Measurements from ENCODE around the gene DDTL.

DDTL gene

DNA sequence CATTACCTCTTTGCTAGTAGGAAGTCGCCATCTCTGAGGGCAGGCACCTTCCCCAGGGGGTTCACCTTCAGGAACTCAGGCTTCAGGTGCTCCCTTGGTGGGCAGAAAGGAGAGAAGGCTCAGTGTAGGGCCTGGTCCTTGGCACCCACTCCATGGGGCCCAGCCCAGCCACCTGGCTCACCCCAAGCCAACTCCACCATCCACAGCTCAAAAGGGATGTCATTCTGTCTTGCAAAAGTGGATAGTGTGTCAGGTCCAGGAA, 41.3 kb downstream of the DDTL start:
- Histone ChIP-seq H3K9me3 (ENCODE audit: control insufficient read depth, low read length) (no peaks in the 10 kb centered on the region), H3K36me3 (ENCODE audit: control insufficient read depth, insufficient read depth, low read length, severe bottlenecking) (no peaks in the 10 kb centered on the region), H3K27me3 (replicated peaks; ENCODE audit: control insufficient read depth, insufficient read depth, low read length) (no peaks in the 10 kb centered on the region), H3K4me3 (ENCODE audit: low read length) (no peak overlapping the region), H3K4me1 (ENCODE audit: control insufficient read depth, insufficient read depth, low read length) (peaks cover 12% of the 10 kb centered on the region), H3K9ac (ENCODE audit: low read length) (no peak overlapping the region)
- DNase-seq (ENCODE audit: low read depth), result no peak

DNA sequence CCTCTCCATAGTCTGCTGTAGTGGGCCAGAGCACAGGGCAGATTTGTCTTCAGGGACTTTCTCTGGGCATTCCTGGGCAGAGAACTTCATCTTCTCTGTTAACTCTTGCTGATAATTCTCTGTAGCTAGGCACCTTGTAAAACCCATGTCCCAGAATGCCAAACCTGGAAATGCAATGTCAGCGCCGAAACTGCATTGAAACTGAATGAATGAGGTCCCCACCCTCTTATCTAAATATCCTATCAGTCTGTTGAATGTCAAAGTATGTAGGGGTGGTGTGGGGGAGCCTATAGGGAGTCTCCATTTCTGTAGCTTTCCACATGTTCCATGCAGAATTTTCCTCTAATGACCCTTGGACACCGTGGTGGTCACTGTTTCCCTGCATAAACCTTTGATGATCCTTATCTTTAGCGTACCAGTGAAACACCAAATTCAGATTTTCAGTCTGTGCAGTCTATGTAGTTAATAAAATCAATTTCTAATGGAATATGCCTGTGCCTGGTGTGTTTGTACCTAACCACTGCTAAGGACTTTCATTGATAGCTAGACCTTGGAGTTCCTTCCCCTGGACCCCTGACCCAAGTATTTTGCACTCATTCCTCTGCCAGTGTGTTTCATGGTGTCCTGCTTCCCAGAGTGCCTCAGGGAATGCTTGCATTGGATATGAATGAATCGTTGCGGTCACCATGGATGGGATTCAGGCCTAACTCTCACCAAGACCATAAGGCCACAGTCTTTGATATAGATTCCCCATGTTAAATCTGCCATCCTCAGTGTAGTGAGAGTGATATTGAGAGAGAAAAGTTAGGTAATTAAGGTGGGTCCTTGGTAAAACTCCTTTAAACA, 41.9 kb downstream of the DDTL start:
- no peak for DNase-seq (ENCODE audit: low read depth)
- no peaks in the 10 kb centered on the region for H3K36me3 ChIP-seq (ENCODE audit: control insufficient read depth, insufficient read depth, low read length, severe bottlenecking)
- H3K9ac ChIP-seq (ENCODE audit: low read length), result no peak overlapping the region
- H3K4me3 ChIP-seq (ENCODE audit: low read length), result no peak overlapping the region
- no peaks in the 10 kb centered on the region for H3K9me3 ChIP-seq (ENCODE audit: control insufficient read depth, low read length)
- H3K4me1 ChIP-seq (ENCODE audit: control insufficient read depth, insufficient read depth, low read length), result peaks cover 12% of the 10 kb centered on the region
- H3K27me3 ChIP-seq (replicated peaks; ENCODE audit: control insufficient read depth, insufficient read depth, low read length), result no peaks in the 10 kb centered on the region

DNA sequence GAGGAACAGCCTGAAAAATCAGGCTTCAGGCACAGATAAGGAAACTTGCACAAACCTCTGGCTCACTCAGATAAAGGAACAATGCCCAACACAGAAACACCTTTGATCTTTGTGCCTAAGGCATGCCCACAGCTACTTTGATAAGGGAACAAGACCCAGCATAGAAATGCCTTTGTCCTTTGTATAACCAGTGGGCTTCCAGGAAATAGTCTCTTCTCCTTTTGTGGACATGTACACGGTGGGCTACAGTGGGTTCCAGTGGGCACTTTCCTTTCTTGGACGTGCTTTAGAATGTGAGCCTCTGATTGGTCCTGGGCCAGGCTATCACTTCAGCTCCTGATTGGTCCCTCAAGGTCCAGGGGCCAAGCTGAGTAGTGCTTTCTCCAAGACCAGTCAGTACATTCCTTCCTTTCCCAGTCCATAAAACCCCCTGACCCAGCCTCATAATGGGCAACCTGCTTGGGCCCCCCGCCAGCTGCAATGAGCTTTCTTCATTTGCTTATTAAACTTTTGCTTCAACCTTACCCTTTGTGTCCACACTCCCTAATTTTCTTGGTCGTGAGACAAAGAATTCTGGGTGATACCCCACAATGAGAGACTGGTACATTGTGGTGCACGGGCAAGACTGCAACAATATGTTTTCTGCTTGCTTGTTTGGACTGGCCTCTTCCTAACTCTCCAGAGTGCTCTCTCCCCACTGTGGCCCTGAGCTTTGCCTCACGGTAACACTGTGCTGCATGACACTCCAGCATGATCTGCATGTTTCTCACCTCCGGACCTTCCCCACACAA, 42.7 kb downstream of the DDTL start:
- H3K4me3 ChIP-seq (ENCODE audit: low read length), result no peak overlapping the region
- no peak overlapping the region for H3K9ac ChIP-seq (ENCODE audit: low read length)
- H3K4me1 ChIP-seq (ENCODE audit: control insufficient read depth, insufficient read depth, low read length), result peaks cover 12% of the 10 kb centered on the region
- H3K9me3 ChIP-seq (ENCODE audit: control insufficient read depth, low read length), result no peaks in the 10 kb centered on the region
- no peak for DNase-seq (ENCODE audit: low read depth)
- no peaks in the 10 kb centered on the region for H3K36me3 ChIP-seq (ENCODE audit: control insufficient read depth, insufficient read depth, low read length, severe bottlenecking)
- H3K27me3 ChIP-seq (replicated peaks; ENCODE audit: control insufficient read depth, insufficient read depth, low read length), result no peaks in the 10 kb centered on the region

DNA sequence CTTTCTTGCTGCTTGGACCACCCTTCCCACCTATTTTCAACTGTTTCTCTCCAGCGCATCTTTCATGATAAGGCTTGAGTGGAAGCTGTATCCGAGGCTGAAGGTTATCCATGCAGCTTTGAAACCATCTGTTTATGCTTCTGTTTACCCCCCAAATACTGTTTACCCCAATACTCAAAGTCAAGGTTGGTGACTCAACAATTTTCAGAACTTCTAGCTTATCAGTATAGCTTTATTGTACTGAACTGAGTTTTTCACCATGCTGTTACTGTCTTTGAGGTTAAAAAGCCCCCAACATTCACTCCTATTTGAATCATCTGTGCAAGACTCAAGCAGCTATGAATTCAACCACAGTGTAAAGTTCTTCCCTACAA, 43.3 kb downstream of the DDTL start:
- H3K9ac ChIP-seq (ENCODE audit: low read length), result no peak overlapping the region
- H3K9me3 ChIP-seq (ENCODE audit: control insufficient read depth, low read length), result no peaks in the 10 kb centered on the region
- no peak overlapping the region for H3K4me3 ChIP-seq (ENCODE audit: low read length)
- H3K4me1 ChIP-seq (ENCODE audit: control insufficient read depth, insufficient read depth, low read length), result peaks cover 12% of the 10 kb centered on the region
- H3K27me3 ChIP-seq (replicated peaks; ENCODE audit: control insufficient read depth, insufficient read depth, low read length), result no peaks in the 10 kb centered on the region
- DNase-seq (ENCODE audit: low read depth), result no peak
- no peaks in the 10 kb centered on the region for H3K36me3 ChIP-seq (ENCODE audit: control insufficient read depth, insufficient read depth, low read length, severe bottlenecking)

DNA sequence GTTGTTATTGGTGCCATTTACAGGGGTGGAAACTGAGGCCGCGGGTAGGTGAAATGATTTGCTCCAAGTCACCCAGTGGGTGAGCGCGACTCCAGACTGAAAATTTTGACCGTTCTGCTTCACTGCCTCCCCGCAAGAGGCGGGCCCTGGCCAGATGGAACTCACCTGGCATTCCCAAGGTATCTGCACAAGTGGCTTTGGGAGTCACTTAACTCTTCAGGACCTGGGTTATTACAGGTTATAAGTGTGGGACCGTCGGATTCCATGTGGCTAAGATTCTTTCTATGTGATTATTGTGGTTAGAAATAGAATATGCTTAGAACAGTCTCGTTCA, 45.0 kb downstream of the DDTL start:
- H3K27me3 ChIP-seq (replicated peaks; ENCODE audit: control insufficient read depth, insufficient read depth, low read length), result no peaks in the 10 kb centered on the region
- H3K9me3 ChIP-seq (ENCODE audit: control insufficient read depth, low read length), result no peaks in the 10 kb centered on the region
- peak; percentile 28 for DNase-seq (ENCODE audit: low read depth)
- H3K4me1 ChIP-seq (ENCODE audit: control insufficient read depth, insufficient read depth, low read length), result peaks cover 7% of the 10 kb centered on the region
- H3K36me3 ChIP-seq (ENCODE audit: control insufficient read depth, insufficient read depth, low read length, severe bottlenecking), result no peaks in the 10 kb centered on the region
- peak overlapping the region; percentile 92 for H3K9ac ChIP-seq (ENCODE audit: low read length)
- peak overlapping the region; percentile 98 for H3K4me3 ChIP-seq (ENCODE audit: low read length)

DNA sequence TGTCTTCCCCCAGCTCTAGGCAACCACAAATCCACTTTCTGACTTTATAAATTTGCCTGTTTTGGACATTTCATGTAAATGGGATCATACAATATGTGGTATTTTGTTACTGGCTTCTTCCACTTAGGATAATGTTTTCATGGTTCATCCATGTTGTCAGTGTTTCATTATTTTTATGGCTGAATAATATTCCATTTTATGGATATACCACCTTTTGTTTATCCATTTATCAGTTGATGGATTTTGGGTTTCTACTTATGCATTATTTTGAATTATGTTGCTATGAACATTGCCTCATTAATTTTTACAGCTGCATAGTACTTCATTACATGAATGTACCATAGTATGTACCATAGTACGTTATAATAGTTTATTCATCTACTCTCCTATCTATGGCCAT, 49.5 kb downstream of the DDTL start:
- Histone ChIP-seq H3K4me3 (ENCODE audit: low read length) (no peak overlapping the region), H3K9ac (ENCODE audit: low read length) (no peak overlapping the region), H3K4me1 (ENCODE audit: control insufficient read depth, insufficient read depth, low read length) (peaks cover 7% of the 10 kb centered on the region), H3K27me3 (replicated peaks; ENCODE audit: control insufficient read depth, insufficient read depth, low read length) (no peaks in the 10 kb centered on the region), H3K9me3 (ENCODE audit: control insufficient read depth, low read length) (no peaks in the 10 kb centered on the region), H3K36me3 (ENCODE audit: control insufficient read depth, insufficient read depth, low read length, severe bottlenecking) (no peaks in the 10 kb centered on the region)
- DNase-seq (ENCODE audit: low read depth), result no peak

DNA sequence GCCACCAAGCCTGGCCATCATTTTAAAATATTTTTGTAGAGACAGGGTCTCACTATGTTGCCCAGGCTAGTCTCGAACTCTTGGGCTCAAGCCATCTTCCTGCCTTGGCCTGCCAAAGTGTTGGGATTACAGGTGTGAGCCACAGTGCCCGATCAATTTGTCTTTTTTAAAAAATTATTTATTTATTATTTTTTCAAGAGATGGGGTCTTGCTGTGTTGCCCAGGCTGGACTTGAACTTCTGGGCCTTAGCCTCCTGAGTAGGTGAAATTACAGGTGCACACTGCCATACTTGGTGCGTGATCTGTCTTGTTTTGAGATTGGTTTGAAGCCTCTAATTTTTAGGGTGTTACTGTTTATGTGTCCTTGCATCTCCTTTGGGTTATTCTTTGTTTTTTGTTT, 54.6 kb downstream of the DDTL start:
- H3K4me3 ChIP-seq (ENCODE audit: low read length), result no peak overlapping the region
- H3K9me3 ChIP-seq (ENCODE audit: control insufficient read depth, low read length), result peaks cover 8% of the 10 kb centered on the region
- no peaks in the 10 kb centered on the region for H3K4me1 ChIP-seq (ENCODE audit: control insufficient read depth, insufficient read depth, low read length)
- H3K27me3 ChIP-seq (replicated peaks; ENCODE audit: control insufficient read depth, insufficient read depth, low read length), result no peaks in the 10 kb centered on the region
- no peak for DNase-seq (ENCODE audit: low read depth)
- H3K36me3 ChIP-seq (ENCODE audit: control insufficient read depth, insufficient read depth, low read length, severe bottlenecking), result peaks cover 3% of the 10 kb centered on the region
- H3K9ac ChIP-seq (ENCODE audit: low read length), result no peak overlapping the region

All from adipocyte (in vitro differentiated cells).